ENCODE data around the gene ADNP2. TPM values are rescaled to one million over a fixed set of nuclear protein-coding genes. Genes with fewer than 3 reads are reported as not detected.

Gene ADNP2
- total and polyA plus RNA-seq, 2 donors (not counting 3 experiments of a cell fraction or from before 2014, with no cell fraction given) = 10.2 to 20.6 TPM

GRCh38 chr18:80130555-80130954 is 21.5 kb downstream of the ADNP2 start:
- no peak for DNase-seq (ENCODE audit: low read depth, low spot score)
- Histone ChIP-seq H3K27me3 (ENCODE audit: control insufficient read depth in 2 of 2, insufficient read depth in 2 of 2, low read length in 2 of 2) (no peaks in the 10 kb centered on the region), H3K9ac (replicated peaks; ENCODE audit: extremely low read depth, insufficient read depth, low read length) (no peak overlapping the region), H3K27ac (ENCODE audit: insufficient read depth, low read depth, low read length) (no peak overlapping the region), H3K4me1 (ENCODE audit: control insufficient read depth, extremely low read depth, insufficient read depth, low read length) (no peaks in the 10 kb centered on the region), H4K20me1 (replicated peaks; ENCODE audit: control insufficient read depth, extremely low read depth, insufficient read depth, low read length) (peaks cover 2% of the 10 kb centered on the region), H2AFZ (ENCODE audit: low read depth, low read length) (no peak overlapping the region), H3K9me3 (replicated peaks; ENCODE audit: control insufficient read depth, insufficient read depth, low read length) (no peaks in the 10 kb centered on the region), H3K9me1 (replicated peaks; ENCODE audit: control insufficient read depth, extremely low read depth, insufficient read depth, low read length) (no peaks in the 10 kb centered on the region), H3K36me3 (ENCODE audit: control insufficient read depth in 2 of 2, extremely low read depth in 1 of 2, insufficient read depth in 2 of 2, low read length in 2 of 2) (peaks cover 0 to 8% of the 10 kb centered on the region in 2 experiments), H3K4me2 (ENCODE audit: insufficient read depth, low read length) (no peak overlapping the region), H3K79me2 (ENCODE audit: control insufficient read depth, insufficient read depth, low read length) (peaks cover 58% of the 10 kb centered on the region), H3K4me3 (replicated peaks in 1 of 3; ENCODE audit: insufficient read depth in 1 of 3, low read depth in 1 of 3, low read length in 3 of 3) (no peak overlapping the region)
- TF ChIP-seq EZH2 (IDR thresholded peaks at IDR 0.05; ENCODE audit: borderline replicate concordance, low read depth, low read length, severe bottlenecking) = no peak
- FAIRE-seq = no peak
- POLR2A ChIA-PET = no interaction called here
- no TSS peak for BruUV-seq (replicated peaks)
- intact Hi-C loops (cut with micrococcal nuclease) = no loop called here
- dilution Hi-C loops (cut with MboI; ENCODE audit: extremely low pct_ligation_motif_present, low sequenced_read_pairs) = no loop called here
- CTCF ChIA-PET = interaction anchor here (1.2 kb wide), 1 partner anchor 13 kb away, joined by 3 read pairs; no protein-coding TSS in a partner anchor

GRCh38 chr18:80132180-80132812 is 23.2 kb downstream of the ADNP2 start:
- ChIA-PET POLR2A (no interaction called here), CTCF (no interaction called here)
- DNase-seq (ENCODE audit: low read depth, low spot score) = no peak
- Histone ChIP-seq H3K27ac (ENCODE audit: insufficient read depth, low read depth, low read length) (no peak overlapping the region), H3K9me1 (replicated peaks; ENCODE audit: control insufficient read depth, extremely low read depth, insufficient read depth, low read length) (no peaks in the 10 kb centered on the region), H3K9me3 (replicated peaks; ENCODE audit: control insufficient read depth, insufficient read depth, low read length) (no peaks in the 10 kb centered on the region), H3K4me3 (replicated peaks in 1 of 3; ENCODE audit: insufficient read depth in 1 of 3, low read depth in 1 of 3, low read length in 3 of 3) (no peak overlapping the region), H4K20me1 (replicated peaks; ENCODE audit: control insufficient read depth, extremely low read depth, insufficient read depth, low read length) (peaks cover 2% of the 10 kb centered on the region), H3K79me2 (ENCODE audit: control insufficient read depth, insufficient read depth, low read length) (peaks cover 41% of the 10 kb centered on the region), H3K27me3 (ENCODE audit: control insufficient read depth in 2 of 2, insufficient read depth in 2 of 2, low read length in 2 of 2) (no peaks in the 10 kb centered on the region), H3K36me3 (ENCODE audit: control insufficient read depth in 2 of 2, extremely low read depth in 1 of 2, insufficient read depth in 2 of 2, low read length in 2 of 2) (peaks cover 10 to 17% of the 10 kb centered on the region in 2 experiments), H2AFZ (ENCODE audit: low read depth, low read length) (no peak overlapping the region), H3K4me1 (ENCODE audit: control insufficient read depth, extremely low read depth, insufficient read depth, low read length) (no peaks in the 10 kb centered on the region), H3K4me2 (ENCODE audit: insufficient read depth, low read length) (no peak overlapping the region), H3K9ac (replicated peaks; ENCODE audit: extremely low read depth, insufficient read depth, low read length) (no peak overlapping the region)
- no TSS peak for BruUV-seq (replicated peaks)
- no peak for FAIRE-seq
- dilution Hi-C loops (cut with MboI; ENCODE audit: extremely low pct_ligation_motif_present, low sequenced_read_pairs) = no loop called here
- intact Hi-C loops (cut with micrococcal nuclease) = no loop called here
- TF ChIP-seq, protein P1, sequence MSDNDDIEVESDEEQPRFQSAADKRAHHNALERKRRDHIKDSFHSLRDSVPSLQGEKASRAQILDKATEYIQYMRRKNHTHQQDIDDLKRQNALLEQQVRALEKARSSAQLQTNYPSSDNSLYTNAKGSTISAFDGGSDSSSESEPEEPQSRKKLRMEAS (IDR thresholded peaks at IDR 0.05; ENCODE audit: insufficient read depth, insufficient read length) = no peak
- TF ChIP-seq POLR2AphosphoS5 (IDR thresholded peaks at IDR 0.05; ENCODE audit: insufficient read depth, low read depth, low read length) = no peak
- TF ChIP-seq JUN (IDR thresholded peaks at IDR 0.05; ENCODE audit: borderline replicate concordance, insufficient read depth, insufficient read length, low read depth) = no peak
- TF ChIP-seq FOS (IDR thresholded peaks at IDR 0.05; ENCODE audit: borderline replicate concordance, insufficient read depth, low read length) = no peak
- no peak for TF ChIP-seq MYC (IDR thresholded peaks at IDR 0.05; ENCODE audit: low read depth, low read length)
- TF ChIP-seq, protein P2, sequence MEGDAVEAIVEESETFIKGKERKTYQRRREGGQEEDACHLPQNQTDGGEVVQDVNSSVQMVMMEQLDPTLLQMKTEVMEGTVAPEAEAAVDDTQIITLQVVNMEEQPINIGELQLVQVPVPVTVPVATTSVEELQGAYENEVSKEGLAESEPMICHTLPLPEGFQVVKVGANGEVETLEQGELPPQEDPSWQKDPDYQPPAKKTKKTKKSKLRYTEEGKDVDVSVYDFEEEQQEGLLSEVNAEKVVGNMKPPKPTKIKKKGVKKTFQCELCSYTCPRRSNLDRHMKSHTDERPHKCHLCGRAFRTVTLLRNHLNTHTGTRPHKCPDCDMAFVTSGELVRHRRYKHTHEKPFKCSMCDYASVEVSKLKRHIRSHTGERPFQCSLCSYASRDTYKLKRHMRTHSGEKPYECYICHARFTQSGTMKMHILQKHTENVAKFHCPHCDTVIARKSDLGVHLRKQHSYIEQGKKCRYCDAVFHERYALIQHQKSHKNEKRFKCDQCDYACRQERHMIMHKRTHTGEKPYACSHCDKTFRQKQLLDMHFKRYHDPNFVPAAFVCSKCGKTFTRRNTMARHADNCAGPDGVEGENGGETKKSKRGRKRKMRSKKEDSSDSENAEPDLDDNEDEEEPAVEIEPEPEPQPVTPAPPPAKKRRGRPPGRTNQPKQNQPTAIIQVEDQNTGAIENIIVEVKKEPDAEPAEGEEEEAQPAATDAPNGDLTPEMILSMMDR (IDR thresholded peaks at IDR 0.05; ENCODE audit: extremely low read depth in 1 of 2, insufficient read depth in 1 of 2, low read depth in 1 of 2, low read length in 2 of 2) = no peak
- TF ChIP-seq GATA2 (IDR thresholded peaks at IDR 0.05; ENCODE audit: insufficient read depth, insufficient read length, low read depth, low read length) = no peak
- TF ChIP-seq EZH2 (IDR thresholded peaks at IDR 0.05; ENCODE audit: borderline replicate concordance, low read depth, low read length, severe bottlenecking) = no peak
- TF ChIP-seq POLR2A (IDR thresholded peaks at IDR 0.05; ENCODE audit: low read depth, low read length) = no peak
